ENCODE results near the gene PCDHAC2.

DNA sequence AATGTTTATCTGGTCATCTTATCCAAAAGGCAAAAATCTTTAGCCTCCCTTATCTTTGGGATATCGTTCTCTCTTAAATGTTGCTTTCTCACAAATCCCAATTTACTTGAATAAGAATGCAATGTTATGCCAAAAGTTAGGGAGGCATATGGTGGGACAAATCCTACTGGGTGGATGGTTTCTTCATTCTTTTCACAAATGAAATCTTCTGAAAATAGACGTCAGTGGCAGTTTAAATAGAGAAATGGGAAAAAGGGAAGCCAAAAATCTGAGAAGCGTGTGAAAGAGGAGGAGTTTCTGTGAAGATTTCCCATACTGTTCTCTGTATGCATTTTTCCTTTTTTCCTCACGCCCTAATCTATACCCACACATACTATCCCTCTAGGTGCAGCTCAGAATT is 42.7 kb upstream of the PCDHAC2 start:
- no peak for TF ChIP-seq JUND (IDR thresholded peaks at IDR 0.05)
- TF ChIP-seq, protein P1, sequence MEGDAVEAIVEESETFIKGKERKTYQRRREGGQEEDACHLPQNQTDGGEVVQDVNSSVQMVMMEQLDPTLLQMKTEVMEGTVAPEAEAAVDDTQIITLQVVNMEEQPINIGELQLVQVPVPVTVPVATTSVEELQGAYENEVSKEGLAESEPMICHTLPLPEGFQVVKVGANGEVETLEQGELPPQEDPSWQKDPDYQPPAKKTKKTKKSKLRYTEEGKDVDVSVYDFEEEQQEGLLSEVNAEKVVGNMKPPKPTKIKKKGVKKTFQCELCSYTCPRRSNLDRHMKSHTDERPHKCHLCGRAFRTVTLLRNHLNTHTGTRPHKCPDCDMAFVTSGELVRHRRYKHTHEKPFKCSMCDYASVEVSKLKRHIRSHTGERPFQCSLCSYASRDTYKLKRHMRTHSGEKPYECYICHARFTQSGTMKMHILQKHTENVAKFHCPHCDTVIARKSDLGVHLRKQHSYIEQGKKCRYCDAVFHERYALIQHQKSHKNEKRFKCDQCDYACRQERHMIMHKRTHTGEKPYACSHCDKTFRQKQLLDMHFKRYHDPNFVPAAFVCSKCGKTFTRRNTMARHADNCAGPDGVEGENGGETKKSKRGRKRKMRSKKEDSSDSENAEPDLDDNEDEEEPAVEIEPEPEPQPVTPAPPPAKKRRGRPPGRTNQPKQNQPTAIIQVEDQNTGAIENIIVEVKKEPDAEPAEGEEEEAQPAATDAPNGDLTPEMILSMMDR (IDR thresholded peaks at IDR 0.05; ENCODE audit: low read depth, low read length, missing input control): no peak

Measured in liver (tissue), 3 donors.